Spinal cord (tissue), 10 donors: ENCODE measurements around the gene OSBPL2. TPM values are rescaled to one million over a fixed set of nuclear protein-coding genes. Genes with fewer than 3 reads are reported as not detected.

ENCODE experiments used
- DNase-seq, 6 donors: peaks; one replicate each; pipeline versions ENCODE4 v3.0.0 to v3.0.0-alpha.2; 2013 to 2015; ENCODE audit warnings: low spot score in 6 of 6, low read depth in 4 of 6
- H3K27ac ChIP-seq: one replicate; pipeline ENCODE4 v1.5.1; 2013; ENCODE audit warnings: low read depth, low read length, control low read depth
- H3K27me3 ChIP-seq: one replicate; pipeline ENCODE4 v1.6.1; 2013; ENCODE audit warnings: low read length; ENCODE audit not compliant: control insufficient read depth, insufficient read depth
- H3K36me3 ChIP-seq: one replicate; pipeline ENCODE4 v1.6.1; 2013; ENCODE audit warnings: low read length; ENCODE audit not compliant: control insufficient read depth, insufficient read depth
- H3K4me1 ChIP-seq: one replicate; pipeline ENCODE4 v1.6.1; 2013; ENCODE audit warnings: low read length; ENCODE audit not compliant: control insufficient read depth, insufficient read depth
- H3K4me3 ChIP-seq: one replicate; pipeline ENCODE4 v1.5.1; 2013; ENCODE audit warnings: low read depth, low read length, control low read depth
- H3K9me3 ChIP-seq: one replicate; pipeline ENCODE4 v1.6.1; 2013; ENCODE audit warnings: low read length; ENCODE audit not compliant: control insufficient read depth, insufficient read depth
- WGBS: methylation state at CpG from one replicate; pipeline ENCODE4 v1.1.5; 2013; ENCODE audit warnings: missing lambda C conversion rate; ENCODE audit not compliant: insufficient coverage; 5-methylcytosine and 5-hydroxymethylcytosine counted together
- polyA plus RNA-seq, 2 donors: library from polyadenylated mRNA; unstranded; fragments of 120-200 nt; gene quantifications; one replicate each; pipeline ENCODE4 v1.2.1, GENCODE V29; 2013; ENCODE audit not compliant: insufficient read length in 2 of 2
- total RNA-seq, 2 donors: library from RNA; depleted of rRNA in 1 of 2; stranded (reverse); fragments of 120-200 nt in 1 of 2; fragments of >200 nt in 1 of 2; gene quantifications; one replicate each; pipeline versions ENCODE4 v1.2.3 to v1.2.4, GENCODE V29; 2013 to 2014
- donor health status: healthy.

OSBPL2 gene
- total and polyA plus RNA-seq, 4 donors: 37.0 to 52.5 (median 44.0) TPM

GRCh38 chr20:62214067-62214466 is 24.3 kb upstream of the OSBPL2 start:
- Histone ChIP-seq H3K4me1 (peaks cover 37% of the 10 kb centered on the region), H3K27ac (no peak overlapping the region), H3K36me3 (peaks cover 38% of the 10 kb centered on the region), H3K27me3 (peaks cover 22% of the 10 kb centered on the region), H3K4me3 (no peak overlapping the region), H3K9me3 (no peaks in the 10 kb centered on the region)
- no peak for DNase-seq
- WGBS: 66% methylated on average over 12 of the region's 12 CpGs

GRCh38 chr20:62215020-62215990 is 23.0 kb upstream of the OSBPL2 start:
- peaks cover 28% of the 10 kb centered on the region for H3K27me3 ChIP-seq
- no peak overlapping the region for H3K4me3 ChIP-seq
- WGBS: 80% methylated on average over 19 of the region's 29 CpGs
- H3K9me3 ChIP-seq: no peaks in the 10 kb centered on the region
- no peak for DNase-seq
- no peak overlapping the region for H3K27ac ChIP-seq
- peaks cover 41% of the 10 kb centered on the region for H3K4me1 ChIP-seq
- peaks cover 38% of the 10 kb centered on the region for H3K36me3 ChIP-seq

- peaks cover 36% of the 10 kb centered on the region for H3K27me3 ChIP-seq
- H3K4me3 ChIP-seq: no peak overlapping the region
- H3K27ac ChIP-seq: no peak overlapping the region
- WGBS: 83% methylated on average over 31 of the region's 40 CpGs
- H3K36me3 ChIP-seq: peaks cover 38% of the 10 kb centered on the region
- H3K9me3 ChIP-seq: no peaks in the 10 kb centered on the region
- no peak for DNase-seq
- H3K4me1 ChIP-seq: peaks cover 41% of the 10 kb centered on the region
Observed at GRCh38 chr20:62215991-62216635, 22.2 kb upstream of the OSBPL2 start.

GRCh38 chr20:62216636-62217566 is 21.4 kb upstream of the OSBPL2 start:
- no peak for DNase-seq
- Histone ChIP-seq H3K9me3 (no peaks in the 10 kb centered on the region), H3K4me3 (no peak overlapping the region), H3K36me3 (peaks cover 38% of the 10 kb centered on the region), H3K27me3 (peaks cover 44% of the 10 kb centered on the region), H3K4me1 (peaks cover 37% of the 10 kb centered on the region), H3K27ac (no peak overlapping the region)
- 77% methylated on average over 24 of the region's 26 CpGs for WGBS

- 69% methylated on average over 38 of the region's 38 CpGs for WGBS
- Histone ChIP-seq H3K27me3 (peaks cover 54% of the 10 kb centered on the region), H3K4me3 (no peak overlapping the region), H3K9me3 (no peaks in the 10 kb centered on the region), H3K36me3 (peaks cover 38% of the 10 kb centered on the region), H3K4me1 (peaks cover 29% of the 10 kb centered on the region), H3K27ac (no peak overlapping the region)
- no peak for DNase-seq
Observed at GRCh38 chr20:62217913-62218773, 20.2 kb upstream of the OSBPL2 start.

GRCh38 chr20:62219101-62219991 is 19.0 kb upstream of the OSBPL2 start:
- Histone ChIP-seq H3K4me1 (peaks cover 29% of the 10 kb centered on the region), H3K4me3 (no peak overlapping the region), H3K27ac (no peak overlapping the region), H3K36me3 (peaks cover 33% of the 10 kb centered on the region), H3K9me3 (no peaks in the 10 kb centered on the region), H3K27me3 (peaks cover 60% of the 10 kb centered on the region)
- peak in 2 of 6 donors; percentile 21 to 59 for DNase-seq
- under 1% methylated on average over 82 of the region's 84 CpGs for WGBS

- under 1% methylated on average over 81 of the region's 84 CpGs for WGBS
- Histone ChIP-seq H3K4me3 (peak within 1 kb of the TSS; percentile 16), H3K27ac (no peak within 1 kb of the TSS), H3K36me3 (peaks cover 26% of the 10 kb centered on the region), H3K27me3 (peaks cover 61% of the 10 kb centered on the region), H3K9me3 (no peaks in the 10 kb centered on the region), H3K4me1 (peaks cover 29% of the 10 kb centered on the region)
- DNase-seq: peak in 3 of 6 donors; percentile 43 to 80 (median 80)
Observed at GRCh38 chr20:62219992-62220665, 18.2 kb upstream of the OSBPL2 start, which contains the start of gene HRH3. Gene HRH3 (minus strand): TSS chr20:62220278. CDS start chr20:62219970, 308 bp downstream.
